Upper lobe of left lung (tissue), 6 donors: ENCODE results near the gene MAG. TPM values are rescaled to one million over a fixed set of nuclear protein-coding genes. Genes with fewer than 3 reads are reported as not detected.

Source experiments
- ATAC-seq, 2 donors: fragments of 200-7000 bp; cut with Tn5 transposase; one replicate each; pipeline ENCODE4 v1.9.1; 2022; ENCODE audit warnings: mild to moderate bottlenecking in 2 of 2, moderate library complexity in 2 of 2; ENCODE audit not compliant: low FRiP score in 2 of 2
- DNase-seq, 2 donors: peaks; one replicate each; pipeline ENCODE4 v3.0.0-alpha.2; 2019 to 2020
- H3K27ac ChIP-seq, 4 donors: fragments of 200-600 bp; sonication (generic); one replicate each; pipeline ENCODE4 v1.5.1; 2016 to 2019
- H3K27me3 ChIP-seq, 4 donors: fragments of 200-600 bp; sonication (generic); one replicate each; pipeline ENCODE4 v1.5.1; 2017 to 2019
- H3K36me3 ChIP-seq, 4 donors: fragments of 200-600 bp; sonication (generic); one replicate each; pipeline ENCODE4 v1.5.1; 2016 to 2019
- H3K4me1 ChIP-seq, 4 donors: fragments of 200-600 bp; sonication (generic); one replicate each; pipeline ENCODE4 v1.5.1; 2018 to 2019
- H3K4me3 ChIP-seq, 4 donors: fragments of 200-600 bp; sonication (generic); one replicate each; pipeline ENCODE4 v1.5.1; 2017 to 2019; ENCODE audit warnings: mild to moderate bottlenecking in 2 of 4, moderate library complexity in 1 of 4
- H3K9me3 ChIP-seq, 4 donors: fragments of 200-600 bp; sonication (generic); one replicate each; pipeline ENCODE4 v1.5.1; 2018 to 2019
- CTCF ChIP-seq, 6 experiments: fragments of 450-650 bp in 4 of 6; fragments of 200-600 bp in 2 of 6; sonication (generic) in 2 of 6; IDR thresholded peaks; one replicate each; pipeline ENCODE4 v1.5.1; 2016 to 2019; ENCODE audit warnings: antibody characterized with exemption in 6 of 6
- EP300 ChIP-seq, 4 donors: sonication (generic); formaldehyde crosslinking; IDR thresholded peaks; one replicate each; pipeline ENCODE4 v1.5.1; 2017; ENCODE audit warnings: antibody characterized with exemption in 4 of 4, control low read depth in 2 of 4
- POLR2A ChIP-seq, 4 donors: fragments of 450-650 bp; IDR thresholded peaks; one replicate each; pipeline ENCODE4 v1.5.1; 2016 to 2017; ENCODE audit warnings: antibody characterized with exemption in 4 of 4, mild to moderate bottlenecking in 2 of 4
- POLR2AphosphoS5 ChIP-seq, 2 donors: sonication (generic); formaldehyde crosslinking; IDR thresholded peaks; one replicate each; pipeline ENCODE4 v1.5.1; 2017; ENCODE audit warnings: antibody characterized with exemption in 2 of 2
- WGBS, 2 donors: methylation state at CpG; one replicate each; pipeline ENCODE4 v1.1.5; 2017 to 2018; 5-methylcytosine and 5-hydroxymethylcytosine counted together
- total RNA-seq, 6 donors: library from RNA; depleted of rRNA in 4 of 6; stranded (reverse); fragments of >200 nt in 4 of 6; gene quantifications; one replicate each; pipeline versions ENCODE4 v1.1.0 to v1.2.1, GENCODE V29; 2016 to 2021
- donor health status: DM: no; HTN: no; CAD: no; lungs with moderate emphysema.
- donor health status: DM: no; HTN: yes; CAD: no; lungs with severe emphysema.

MAG gene
- total RNA-seq, 6 donors from 2014 or later, result 0.51 to 6.2 (median 2.2) TPM; not detected in 2

- no peaks in the 10 kb centered on the region for H3K27me3 ChIP-seq
- no peaks in the 10 kb centered on the region for H3K36me3 ChIP-seq
- TF ChIP-seq CTCF (IDR thresholded peaks at IDR 0.05) (no peak), POLR2AphosphoS5 (IDR thresholded peaks at IDR 0.05) (no peak), POLR2A (IDR thresholded peaks at IDR 0.05) (no peak), EP300 (IDR thresholded peaks at IDR 0.05) (no peak)
- H3K27ac ChIP-seq, result no peak overlapping the region
- H3K4me1 ChIP-seq, result peaks cover 3 to 26% (median 12%) of the 10 kb centered on the region in 4 donors
- H3K4me3 ChIP-seq, result no peak overlapping the region
- WGBS, 2 donors, result 81 to 87% methylated on average over 11 to 13 of the region's 17 CpGs
- H3K9me3 ChIP-seq, result no peaks in the 10 kb centered on the region
- no peak for ATAC-seq
- peak in 1 of 2 donors; percentile 18 for DNase-seq
Observed at GRCh38 chr19:35349614-35350521, 57.9 kb downstream of the MAG start.

GRCh38 chr19:35350591-35350990 is 58.6 kb downstream of the MAG start:
- DNase-seq (peak in 1 of 2 donors; percentile 6), ATAC-seq (peak in 1 of 2 donors; percentile 28)
- Histone ChIP-seq H3K4me3 (no peak overlapping the region), H3K27ac (no peak overlapping the region), H3K36me3 (no peaks in the 10 kb centered on the region), H3K27me3 (no peaks in the 10 kb centered on the region), H3K9me3 (no peaks in the 10 kb centered on the region), H3K4me1 (peaks cover 3 to 26% (median 12%) of the 10 kb centered on the region in 4 donors)
- 88 to 95% methylated on average over 7 of the region's 7 CpGs for WGBS, 2 donors
- TF ChIP-seq POLR2A (IDR thresholded peaks at IDR 0.05) (no peak), CTCF (IDR thresholded peaks at IDR 0.05) (no peak), EP300 (IDR thresholded peaks at IDR 0.05) (no peak), POLR2AphosphoS5 (IDR thresholded peaks at IDR 0.05) (no peak)

- ATAC-seq (no peak), DNase-seq (peak; percentile 17 to 77)
- Histone ChIP-seq H3K4me1 (peaks cover 3 to 22% (median 9%) of the 10 kb centered on the region in 4 donors), H3K27ac (no peak overlapping the region), H3K36me3 (no peaks in the 10 kb centered on the region), H3K27me3 (no peaks in the 10 kb centered on the region), H3K9me3 (no peaks in the 10 kb centered on the region), H3K4me3 (no peak overlapping the region)
- 91 to 93% methylated on average over 31 to 33 of the region's 47 CpGs for WGBS, 2 donors
- no peak for TF ChIP-seq POLR2AphosphoS5 (IDR thresholded peaks at IDR 0.05)
- no peak for TF ChIP-seq EP300 (IDR thresholded peaks at IDR 0.05)
- no peak for TF ChIP-seq POLR2A (IDR thresholded peaks at IDR 0.05)
- TF ChIP-seq CTCF (IDR thresholded peaks at IDR 0.05), result no peak
Observed at GRCh38 chr19:35351411-35352176, 59.6 kb downstream of the MAG start.

- 83 to 89% methylated on average over 18 of the region's 18 CpGs for WGBS, 2 donors
- no peaks in the 10 kb centered on the region for H3K27me3 ChIP-seq
- no peak overlapping the region for H3K4me3 ChIP-seq
- no peak for TF ChIP-seq POLR2AphosphoS5 (IDR thresholded peaks at IDR 0.05)
- TF ChIP-seq POLR2A (IDR thresholded peaks at IDR 0.05), result no peak
- no peak for TF ChIP-seq EP300 (IDR thresholded peaks at IDR 0.05)
- TF ChIP-seq CTCF (IDR thresholded peaks at IDR 0.05), result no peak
- no peaks in the 10 kb centered on the region for H3K36me3 ChIP-seq
- DNase-seq (peak in 1 of 2 donors; percentile 15), ATAC-seq (no peak)
- no peaks in the 10 kb centered on the region for H3K9me3 ChIP-seq
- H3K4me1 ChIP-seq, result peaks cover 3 to 17% (median 4%) of the 10 kb centered on the region in 4 donors
- H3K27ac ChIP-seq, result no peak overlapping the region
Observed at GRCh38 chr19:35352177-35352447, 60.2 kb downstream of the MAG start.
